ENCODE results near the gene SLC29A1.
A peak's percentile ranks its signal among the peaks of the same experiment; 100 is the strongest.
"Not testable (repeated sequence)": the region's sequence is repeated elsewhere in the genome, so short reads cannot be mapped to it uniquely, and the experiment has no call there.

The SLC29A1 gene

GRCh38 chr6:44224029-44224964 is 902 bp downstream of the SLC29A1 start:
- no peak for DNase-seq

GRCh38 chr6:44224965-44225305 is 1.5 kb downstream of the SLC29A1 start:
- no peak for DNase-seq

- DNase-seq = no peak
These were observed 2.4 kb downstream of the SLC29A1 start for GRCh38 chr6:44225579-44226325.

GRCh38 chr6:44226368-44227147 is 3.2 kb downstream of the SLC29A1 start:
- no peak for DNase-seq

- no peak for DNase-seq
These were observed 3.9 kb downstream of the SLC29A1 start for GRCh38 chr6:44227148-44227793.

- DNase-seq = no peak
These were observed 4.6 kb downstream of the SLC29A1 start for GRCh38 chr6:44228031-44228430.

- no peak for DNase-seq
These were observed 5.0 kb downstream of the SLC29A1 start for GRCh38 chr6:44228433-44228832.

- DNase-seq = no peak
These were observed 5.4 kb downstream of the SLC29A1 start for GRCh38 chr6:44228836-44229235.

GRCh38 chr6:44229376-44230033 is 6.1 kb downstream of the SLC29A1 start:
- no peak for DNase-seq

- DNase-seq = no peak
These were observed 6.8 kb downstream of the SLC29A1 start for GRCh38 chr6:44230034-44230675.

- not testable (repeated sequence) for DNase-seq
These were observed 8.0 kb downstream of the SLC29A1 start for GRCh38 chr6:44231426-44231825.

- DNase-seq = no peak
These were observed 9.5 kb downstream of the SLC29A1 start for GRCh38 chr6:44232676-44233566.

- no peak for DNase-seq
These were observed 10.2 kb downstream of the SLC29A1 start for GRCh38 chr6:44233567-44234100.

GRCh38 chr6:44234101-44235025 is 11.0 kb downstream of the SLC29A1 start:
- DNase-seq = no peak

GRCh38 chr6:44235269-44235668 is 11.9 kb downstream of the SLC29A1 start:
- DNase-seq = no peak

- no peak for DNase-seq
These were observed 12.6 kb downstream of the SLC29A1 start for GRCh38 chr6:44235891-44236516.

GRCh38 chr6:44237021-44237812 is 13.8 kb downstream of the SLC29A1 start:
- DNase-seq = peak; percentile 93

Measured in DMS 273 treated with DMSO at 0.1 percent for 48 hours (cell line).